OCI-LY7 (cell line): ENCODE data around the gene PROSER2. TPM values are rescaled to one million over a fixed set of nuclear protein-coding genes. Genes with fewer than 3 reads are reported as not detected.

Source experiments
- BruUV-seq: library from RNA; stranded (reverse); fragments of 400-500 nt; replicated peaks from 2 replicates; lab custom pipeline; 2021; lab: Mats Ljungman, UMichigan
- CTCF ChIA-PET: fragments of 300-600 bp; sonication (Branson Sonifier 250); formaldehyde crosslinking; loops from one replicate; lab custom pipeline; 2022; ENCODE audit warnings: antibody characterized with exemption; ENCODE audit not compliant: unreplicated experiment; lab: Charles Lee
- POLR2A ChIA-PET: fragments of 300-600 bp; sonication (Branson Sonifier 250); formaldehyde crosslinking; loops from one replicate; lab custom pipeline; 2022; ENCODE audit warnings: antibody characterized with exemption; lab: Charles Lee
- DNase-seq: peaks from one replicate; pipeline ENCODE4 v3.0.0-alpha.2; 2015; ENCODE audit warnings: low spot score
- H2AFZ ChIP-seq: fragments of 200-600 bp; sonication (generic), shearing (Covaris generic); 2 replicates; pipeline ENCODE4 v1.6.1; 2014; ENCODE audit warnings: mild to moderate bottlenecking, antibody characterized with exemption, low read length, moderate library complexity
- H3K27ac ChIP-seq: fragments of 200-600 bp; sonication (generic); 2 replicates; pipeline ENCODE4 v1.5.1; 2014; ENCODE audit warnings: mixed run types, low read depth, mild to moderate bottlenecking, moderate library complexity, low read length, inconsistent platforms; ENCODE audit not compliant: poor library complexity, severe bottlenecking
- H3K36me3 ChIP-seq: fragments of 200-600 bp; sonication (generic); 2 replicates; pipeline ENCODE4 v1.6.1; 2014; ENCODE audit warnings: mild to moderate bottlenecking, antibody characterized with exemption, low read length, moderate library complexity, mixed read lengths; ENCODE audit not compliant: insufficient read depth
- H3K4me1 ChIP-seq: fragments of 200-600 bp; sonication (generic); 2 replicates; pipeline ENCODE4 v1.5.1; 2014; ENCODE audit warnings: mild to moderate bottlenecking, low read length; ENCODE audit not compliant: insufficient read depth, poor library complexity, severe bottlenecking
- H3K4me2 ChIP-seq: fragments of 200-600 bp; sonication (generic); 2 replicates; pipeline ENCODE4 v1.6.1; 2014; ENCODE audit warnings: mild to moderate bottlenecking, low read length
- H3K4me3 ChIP-seq: fragments of 200-600 bp; sonication (generic); 2 replicates; pipeline ENCODE4 v1.5.1; 2014; ENCODE audit warnings: mild to moderate bottlenecking, low read depth, low read length; ENCODE audit not compliant: poor library complexity, severe bottlenecking
- H3K79me2 ChIP-seq: fragments of 200-600 bp; sonication (generic); 2 replicates; pipeline ENCODE4 v1.6.1; 2016; ENCODE audit warnings: low read depth, mild to moderate bottlenecking, low read length, moderate library complexity, mixed read lengths; ENCODE audit not compliant: insufficient read depth
- H3K9me2 ChIP-seq: fragments of 200-600 bp; sonication (generic); 2 replicates; pipeline ENCODE4 v1.6.1; 2016; ENCODE audit warnings: mild to moderate bottlenecking, low read length, mixed read lengths; ENCODE audit not compliant: insufficient read depth
- H3K9me3 ChIP-seq: fragments of 200-600 bp; sonication (generic); 2 replicates; pipeline ENCODE4 v1.6.1; 2014; ENCODE audit warnings: mild to moderate bottlenecking, mixed run types, low read length, mixed read lengths
- H4K20me1 ChIP-seq: fragments of 200-600 bp; sonication (generic); 2 replicates; pipeline ENCODE4 v1.6.1; 2014; ENCODE audit warnings: mild to moderate bottlenecking, antibody characterized with exemption, low read length, moderate library complexity, mixed read lengths; ENCODE audit not compliant: insufficient read depth
- CTCF ChIP-seq: fragments of 200-600 bp; sonication (generic); conservative IDR thresholded peaks from 2 replicates; pipeline ENCODE4 v1.5.1; 2014; ENCODE audit warnings: mild to moderate bottlenecking, antibody characterized with exemption, low read length, moderate library complexity, mixed read lengths
- EZH2phosphoT487 ChIP-seq: fragments of 200-600 bp; sonication (generic); IDR thresholded peaks from 2 replicates; pipeline ENCODE4 v1.6.1; 2018; ENCODE audit warnings: low read depth, borderline replicate concordance, mild to moderate bottlenecking, mixed run types, antibody characterized with exemption, low read length, moderate library complexity, mixed read lengths
- intact Hi-C: fragments of 100-400 bp; cut with micrococcal nuclease; formaldehyde crosslinking; loops from one replicate; pipeline ENCODE4 v1.10.0; 2022; ENCODE audit not compliant: unreplicated experiment
- total RNA-seq, 2 experiments: library from RNA; depleted of rRNA in 1 of 2; stranded (reverse); fragments of >200 nt in 1 of 2; shearing (Covaris generic) in 1 of 2; gene quantifications; 2 replicates each; pipeline ENCODE4 v1.2.3, GENCODE V29; 2014 to 2022

Gene PROSER2
- total RNA-seq, 2 experiments from 2014 or later: not detected

- H3K79me2 ChIP-seq: no peaks in the 10 kb centered on the region
- no peak overlapping the region for H3K27ac ChIP-seq
- H4K20me1 ChIP-seq: no peaks in the 10 kb centered on the region
- BruUV-seq: no TSS peak
- ChIA-PET POLR2A (interaction anchor here (0.7 kb wide), 1 partner anchor 29 kb away, joined by 3 read pairs; no protein-coding TSS in a partner anchor), CTCF (no interaction called here)
- H2AFZ ChIP-seq: no peak overlapping the region
- H3K9me3 ChIP-seq: no peaks in the 10 kb centered on the region
- no peak for TF ChIP-seq EZH2phosphoT487
- TF ChIP-seq CTCF: no peak
- no peak for DNase-seq
- no peaks in the 10 kb centered on the region for H3K4me1 ChIP-seq
- no peaks in the 10 kb centered on the region for H3K9me2 ChIP-seq
- no peaks in the 10 kb centered on the region for H3K36me3 ChIP-seq
- no peak overlapping the region for H3K4me3 ChIP-seq
- H3K4me2 ChIP-seq: no peak overlapping the region
- intact Hi-C loops: no loop called here
These were observed 83.6 kb downstream of the PROSER2 start for GRCh38 chr10:11906714-11907113.

- no TSS peak for BruUV-seq
- intact Hi-C loops: no loop called here
- DNase-seq: no peak
These were observed 84.8 kb downstream of the PROSER2 start for GRCh38 chr10:11907914-11908313.

More at GRCh38 chr10:11907914-11908313, 84.8 kb downstream of the PROSER2 start:
- Histone ChIP-seq H3K27ac (no peak overlapping the region), H3K4me1 (no peaks in the 10 kb centered on the region), H3K4me2 (no peak overlapping the region), H2AFZ (no peak overlapping the region), H3K4me3 (no peak overlapping the region), H3K79me2 (no peaks in the 10 kb centered on the region), H4K20me1 (no peaks in the 10 kb centered on the region), H3K9me2 (no peaks in the 10 kb centered on the region), H3K9me3 (no peaks in the 10 kb centered on the region), H3K36me3 (no peaks in the 10 kb centered on the region)
- POLR2A ChIA-PET: interaction anchor here (0.6 kb wide), 1 partner anchor 9 kb away, joined by 3 read pairs; no protein-coding TSS in a partner anchor
- CTCF ChIA-PET: no interaction called here
- TF ChIP-seq CTCF (no peak), EZH2phosphoT487 (no peak)
